Panc1 (cell line): Measurements from ENCODE around the gene SSR3. TPM values are rescaled to one million over a fixed set of nuclear protein-coding genes. Genes with fewer than 3 reads are reported as not detected.

Experiments
- ATAC-seq: fragments of 200-7000 bp; cut with Tn5 transposase; 2 replicates; pipeline ENCODE4 v1.9.1; 2020; ENCODE audit warnings: mild to moderate bottlenecking, moderate library complexity
- Bru-seq: library from RNA; stranded (reverse); fragments of 400-500 nt; gene quantifications from one replicate; lab custom pipeline; 2021; lab: Mats Ljungman, UMichigan
- BruChase-seq, 2 experiments: library from RNA; stranded (reverse); fragments of 400-500 nt; gene quantifications; one replicate each; lab custom pipeline; 2021; lab: Mats Ljungman, UMichigan
- BruUV-seq: library from RNA; stranded (reverse); fragments of 400-500 nt; replicated peaks from 2 replicates; lab custom pipeline; 2021; lab: Mats Ljungman, UMichigan
- CTCF ChIA-PET: fragments of 300-600 bp; sonication (Branson Sonifier 250); formaldehyde crosslinking; loops from one replicate; lab custom pipeline; 2022; ENCODE audit warnings: antibody characterized with exemption; lab: Charles Lee
- POLR2A ChIA-PET: fragments of 300-600 bp; sonication (Branson Sonifier 250); formaldehyde crosslinking; loops from one replicate; lab custom pipeline; 2022; ENCODE audit warnings: antibody characterized with exemption; lab: Charles Lee
- DNase-seq: peaks from one replicate; pipeline ENCODE4 v3.0.0-alpha.2; 2010; ENCODE audit warnings: low read depth, low spot score
- H3K27ac ChIP-seq: 2 replicates; pipeline ENCODE4 v1.5.1; 2011; ENCODE audit warnings: mild to moderate bottlenecking, low read length, inconsistent platforms
- H3K27me3 ChIP-seq: fragments of 200-500 bp; sonication (Bioruptor generic); 2 replicates; pipeline ENCODE4 v1.6.0; 2014; ENCODE audit warnings: low read length, inconsistent platforms; ENCODE audit not compliant: control insufficient read depth, insufficient read depth
- H3K36me3 ChIP-seq: fragments of 200-500 bp; sonication (Bioruptor generic); 2 replicates; pipeline ENCODE4 v1.5.1; 2014; ENCODE audit warnings: inconsistent platforms, mild to moderate bottlenecking, low read length, moderate library complexity; ENCODE audit not compliant: control insufficient read depth, insufficient read depth
- H3K4me1 ChIP-seq: 2 replicates; pipeline ENCODE4 v1.5.1; 2011; ENCODE audit warnings: inconsistent platforms, mild to moderate bottlenecking, low read length, moderate library complexity; ENCODE audit not compliant: control insufficient read depth, insufficient read depth
- H3K4me3 ChIP-seq, 2 experiments: 2 replicates each; pipeline ENCODE4 v1.5.1; 2011 to 2012; ENCODE audit warnings: low read depth in 2 of 2, low read length in 2 of 2, mild to moderate bottlenecking in 2 of 2, inconsistent platforms in 1 of 2, moderate library complexity in 1 of 2
- H3K9me3 ChIP-seq: fragments of 200-500 bp; sonication (Bioruptor generic); 2 replicates; pipeline ENCODE4 v1.5.1; 2014; ENCODE audit warnings: low read depth, mild to moderate bottlenecking, inconsistent platforms, low read length, moderate library complexity; ENCODE audit not compliant: control insufficient read depth, insufficient read depth
- POLR2AphosphoS5 ChIP-seq: IDR thresholded peaks from 2 replicates; pipeline ENCODE4 v1.6.1; 2012; ENCODE audit warnings: mild to moderate bottlenecking, low read depth, low read length, moderate library complexity
- REST ChIP-seq, 2 experiments: IDR thresholded peaks; 2 replicates each; pipeline ENCODE4 v1.6.1; 2011 to 2012; ENCODE audit warnings: low read depth in 2 of 2, control low read depth in 1 of 2, low read length in 1 of 2, mild to moderate bottlenecking in 1 of 2, moderate library complexity in 1 of 2; ENCODE audit not compliant: insufficient read depth in 1 of 2
- SIN3A ChIP-seq: IDR thresholded peaks from 2 replicates; pipeline ENCODE4 v1.6.1; 2012; ENCODE audit warnings: low read depth, mild to moderate bottlenecking, low read length, moderate library complexity, borderline replicate concordance; ENCODE audit not compliant: insufficient read depth
- TCF7L2 ChIP-seq: IDR thresholded peaks from 2 replicates; pipeline ENCODE4 v1.6.1; 2011; ENCODE audit warnings: mild to moderate bottlenecking, low read depth, low read length, inconsistent platforms
- in situ Hi-C: cut with HindIII; loops from 2 replicates; pipeline ENCODE4 v1.10.0; 2016; ENCODE audit warnings: low sequenced_read_pairs, low pct_unique_long_range_greater_than_20kb
- intact Hi-C: fragments of 100-400 bp; cut with micrococcal nuclease; formaldehyde crosslinking; loops from one replicate; pipeline ENCODE4 v1.10.0; 2022; ENCODE audit not compliant: unreplicated experiment
- long read RNA-seq: library from polyadenylated mRNA; unstranded; transcript quantifications from one replicate; pipeline ENCODE4 v2.0.0, GENCODE V29; 2021; ENCODE audit not compliant: unreplicated experiment
- polyA plus RNA-seq: library from polyadenylated mRNA; unstranded; fragments of >200 nt; gene quantifications from one replicate; pipeline ENCODE4 v1.2.1, GENCODE V29; 2012; ENCODE audit warnings: missing spikeins; ENCODE audit not compliant: insufficient read length
- total RNA-seq: library from RNA; stranded (reverse); gene quantifications from one replicate; pipeline ENCODE4 v1.2.1, GENCODE V29; 2021; ENCODE audit not compliant: unreplicated experiment
- TF ChIP-seq, protein P1 (sequence below): fragments of 450-650 bp; IDR thresholded peaks from 2 replicates; pipeline ENCODE4 v1.5.1; 2017; ENCODE audit warnings: mild to moderate bottlenecking

Gene SSR3
- total RNA-seq (154 TPM), Bru-seq, nascent RNA (percentile 96 among the genes with signal in this experiment), BruChase-seq, experiment 1, labeled RNA remaining after a 2-hour chase (percentile 97 among the genes with signal in this experiment), BruChase-seq, experiment 2, labeled RNA remaining after a 6-hour chase (percentile 99 among the genes with signal in this experiment)
- polyA plus RNA-seq = 78.7 TPM
- long read RNA-seq, transcript SSR3-201 (5 exons, 3,716 nt) = major isoform, 162 of 248 reads
- long read RNA-seq, partial matches to known transcripts = 1 of 248 reads
- long read RNA-seq, other reads (novel, unspliced or antisense) = 80 of 248 reads

DNA sequence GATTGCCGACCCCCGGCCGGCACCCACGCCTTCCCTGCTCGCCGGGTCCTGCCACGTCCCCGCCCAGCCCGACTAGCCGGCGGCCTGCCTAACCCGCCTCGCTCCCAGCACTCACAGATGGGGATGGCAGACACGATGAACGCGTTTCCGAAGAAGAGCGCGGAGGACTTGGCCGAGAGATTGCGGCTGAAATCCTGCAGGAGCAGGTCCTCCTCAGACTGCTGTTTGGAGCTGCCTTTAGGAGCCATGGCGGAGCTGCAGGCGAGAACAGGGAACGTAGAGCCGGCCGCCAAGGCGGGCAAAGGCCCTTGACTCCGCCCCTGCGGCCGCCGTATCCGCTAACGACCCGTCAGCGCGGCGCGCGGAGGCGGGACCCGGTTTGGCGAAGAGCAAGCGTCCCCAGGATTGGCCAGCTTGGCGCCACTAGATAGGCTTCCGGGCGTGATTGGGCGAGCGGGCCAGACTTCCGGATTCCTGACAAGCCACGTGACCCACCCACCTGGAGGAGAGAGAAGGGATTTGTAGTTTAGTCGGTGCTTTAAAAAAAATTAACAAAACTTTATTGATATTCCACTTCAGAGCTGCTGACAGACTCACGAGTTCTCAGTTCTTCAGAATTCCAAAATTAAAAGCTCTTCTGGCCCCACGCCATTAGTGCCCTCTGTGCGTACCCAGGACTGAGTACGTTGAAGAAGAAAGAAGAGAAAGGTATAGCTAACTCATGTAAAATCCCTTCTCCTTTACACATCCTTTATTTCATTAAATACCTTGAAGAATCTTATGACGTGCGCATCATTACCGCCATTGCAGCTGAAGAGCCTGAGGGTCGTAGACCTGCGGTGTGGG lies at the start of gene SSR3:
TSS of gene SSR3 (minus strand) at position 276 of the 846 bp plus-strand sequence. CDS start at position 248, 28 bp downstream.
- H3K36me3 ChIP-seq = peaks cover 17% of the 10 kb centered on the region
- intact Hi-C loops = loop anchor here (2.0 to 5.0 kb wide), 3 partner anchors 117 to 582 kb away; partner anchors contain the start of gene TIPARP
- H3K9me3 ChIP-seq = no peaks in the 10 kb centered on the region
- ATAC-seq (peak; percentile 100), DNase-seq (peak; percentile 93)
- no TSS peak for BruUV-seq
- H3K27ac ChIP-seq = peak within 1 kb of the TSS; percentile 87
- TF ChIP-seq SIN3A (peak; percentile 79; the same call in 1 of the 2 replicates), POLR2AphosphoS5 (peak; percentile 89), TCF7L2 (peak; percentile 86; the same call in 1 of the 2 replicates)
- TF ChIP-seq, protein P1, sequence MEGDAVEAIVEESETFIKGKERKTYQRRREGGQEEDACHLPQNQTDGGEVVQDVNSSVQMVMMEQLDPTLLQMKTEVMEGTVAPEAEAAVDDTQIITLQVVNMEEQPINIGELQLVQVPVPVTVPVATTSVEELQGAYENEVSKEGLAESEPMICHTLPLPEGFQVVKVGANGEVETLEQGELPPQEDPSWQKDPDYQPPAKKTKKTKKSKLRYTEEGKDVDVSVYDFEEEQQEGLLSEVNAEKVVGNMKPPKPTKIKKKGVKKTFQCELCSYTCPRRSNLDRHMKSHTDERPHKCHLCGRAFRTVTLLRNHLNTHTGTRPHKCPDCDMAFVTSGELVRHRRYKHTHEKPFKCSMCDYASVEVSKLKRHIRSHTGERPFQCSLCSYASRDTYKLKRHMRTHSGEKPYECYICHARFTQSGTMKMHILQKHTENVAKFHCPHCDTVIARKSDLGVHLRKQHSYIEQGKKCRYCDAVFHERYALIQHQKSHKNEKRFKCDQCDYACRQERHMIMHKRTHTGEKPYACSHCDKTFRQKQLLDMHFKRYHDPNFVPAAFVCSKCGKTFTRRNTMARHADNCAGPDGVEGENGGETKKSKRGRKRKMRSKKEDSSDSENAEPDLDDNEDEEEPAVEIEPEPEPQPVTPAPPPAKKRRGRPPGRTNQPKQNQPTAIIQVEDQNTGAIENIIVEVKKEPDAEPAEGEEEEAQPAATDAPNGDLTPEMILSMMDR = no peak
- H3K27me3 ChIP-seq = no peaks in the 10 kb centered on the region
- in situ Hi-C loops = no loop called here
- POLR2A ChIA-PET = interaction anchor here (0.6 kb wide), 1 partner anchor 246 kb away, joined by 3 read pairs; no protein-coding TSS in a partner anchor
- peaks cover 12% of the 10 kb centered on the region; the same call in 1 of the 2 replicates for H3K4me1 ChIP-seq
- peak within 1 kb of the TSS; percentile 67 to 73 for H3K4me3 ChIP-seq
- CTCF ChIA-PET = interaction anchor here (0.7 kb wide), 1 partner anchor 465 kb away, joined by 3 read pairs; no protein-coding TSS in a partner anchor

DNA sequence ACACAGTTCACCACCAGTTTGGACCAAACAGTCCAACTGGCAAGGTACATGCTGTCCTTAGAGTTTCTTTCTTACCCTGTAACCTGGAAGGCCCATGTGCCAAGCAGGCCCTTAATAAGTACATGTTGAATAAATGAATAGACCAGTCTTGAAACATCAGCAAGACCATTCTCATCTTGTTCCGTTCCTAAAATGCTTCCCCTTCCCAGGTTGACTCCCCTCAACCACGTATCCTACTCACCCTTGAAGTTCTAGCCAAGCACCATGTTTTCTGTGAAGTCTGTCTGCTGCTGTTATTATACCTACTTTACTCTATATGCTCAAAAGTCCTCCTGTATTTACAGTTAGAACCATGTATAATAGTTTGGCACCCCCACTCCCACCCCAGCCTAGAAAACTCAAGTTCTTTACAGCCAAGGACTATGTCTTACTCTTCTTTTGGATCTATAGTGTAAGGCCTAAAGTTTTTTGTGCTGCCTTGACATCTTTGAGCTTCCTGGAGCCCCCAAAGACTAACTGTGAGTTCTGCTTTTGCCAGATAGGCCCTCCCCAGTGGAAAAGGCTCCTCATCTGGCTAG lies 49.2 kb upstream of the SSR3 start:
- H3K4me3 ChIP-seq = no peak overlapping the region
- ChIA-PET CTCF (no interaction called here), POLR2A (no interaction called here)
- ATAC-seq (no peak), DNase-seq (no peak)
- H3K4me1 ChIP-seq = peaks cover 8% of the 10 kb centered on the region; the same call in 1 of the 2 replicates
- no peak overlapping the region for H3K27ac ChIP-seq
- H3K9me3 ChIP-seq = no peaks in the 10 kb centered on the region
- no peaks in the 10 kb centered on the region for H3K36me3 ChIP-seq
- intact Hi-C loops (no loop called here), in situ Hi-C loops (no loop called here)
- no TSS peak for BruUV-seq
- no peak for TF ChIP-seq SIN3A
- no peak for TF ChIP-seq POLR2AphosphoS5
- no peak for TF ChIP-seq TCF7L2
- no peak for TF ChIP-seq REST (IDR thresholded peaks at IDR 0.05; ENCODE audit: insufficient read depth in 1 of 2, low read depth in 2 of 2, low read length in 1 of 2)
- TF ChIP-seq, protein P1 = no peak
- no peaks in the 10 kb centered on the region for H3K27me3 ChIP-seq
